ENCODE measurements around the gene RNF20.

The RNF20 gene

DNA sequence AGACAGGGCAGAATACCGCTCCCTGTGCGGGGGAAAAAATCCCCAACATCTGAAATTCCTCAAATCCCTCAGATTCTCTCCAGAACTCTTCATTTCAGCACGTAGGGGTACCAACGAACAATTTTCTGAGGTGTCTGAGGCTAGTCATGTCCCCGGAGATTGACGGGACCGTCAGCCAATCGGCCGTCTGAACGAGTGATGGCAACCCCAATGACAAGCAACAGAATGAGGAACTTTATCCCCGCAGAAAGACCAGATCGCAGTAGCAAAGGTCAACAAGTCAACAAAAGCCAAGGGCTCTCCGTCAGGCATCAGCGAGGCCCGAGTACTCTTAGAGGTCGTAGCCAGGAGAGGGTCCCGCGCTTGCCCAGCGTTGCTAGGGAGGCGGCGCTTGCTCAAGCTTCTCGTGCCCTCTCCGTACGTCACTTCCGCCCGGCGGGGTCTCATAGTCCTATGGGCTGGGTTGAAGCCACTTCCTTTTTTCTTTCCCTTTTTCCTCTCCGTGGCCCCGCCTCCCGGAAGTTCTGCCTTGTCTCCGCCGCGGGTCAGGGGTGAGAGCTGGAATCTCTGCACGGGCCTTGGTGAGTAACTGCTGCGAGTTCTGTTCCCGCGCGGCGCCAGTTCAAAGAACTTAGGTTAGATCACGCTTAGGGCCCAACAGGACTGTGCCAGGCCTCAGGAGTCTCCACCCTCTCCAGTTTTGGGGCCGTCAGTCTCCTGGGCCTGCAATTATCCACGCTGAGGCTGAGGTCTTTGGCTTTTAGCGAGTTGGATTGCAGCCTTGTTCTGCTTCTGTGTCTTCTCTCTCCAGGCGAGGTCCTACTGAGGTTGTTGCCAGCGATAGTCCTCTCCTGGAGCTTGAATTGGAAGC, at the start of gene RNF20 (continued):
- no peak for TF ChIP-seq ZNF416 (tag by site-specific recombination; IDR thresholded peaks at IDR 0.05)
- TF ChIP-seq ZNF394 (tag by site-specific recombination; IDR thresholded peaks at IDR 0.05; ENCODE audit: borderline replicate concordance), result no peak; the same call in 1 of the 2 replicates
- TF ChIP-seq, protein P1, sequence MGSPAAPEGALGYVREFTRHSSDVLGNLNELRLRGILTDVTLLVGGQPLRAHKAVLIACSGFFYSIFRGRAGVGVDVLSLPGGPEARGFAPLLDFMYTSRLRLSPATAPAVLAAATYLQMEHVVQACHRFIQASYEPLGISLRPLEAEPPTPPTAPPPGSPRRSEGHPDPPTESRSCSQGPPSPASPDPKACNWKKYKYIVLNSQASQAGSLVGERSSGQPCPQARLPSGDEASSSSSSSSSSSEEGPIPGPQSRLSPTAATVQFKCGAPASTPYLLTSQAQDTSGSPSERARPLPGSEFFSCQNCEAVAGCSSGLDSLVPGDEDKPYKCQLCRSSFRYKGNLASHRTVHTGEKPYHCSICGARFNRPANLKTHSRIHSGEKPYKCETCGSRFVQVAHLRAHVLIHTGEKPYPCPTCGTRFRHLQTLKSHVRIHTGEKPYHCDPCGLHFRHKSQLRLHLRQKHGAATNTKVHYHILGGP (tag by site-specific recombination; IDR thresholded peaks at IDR 0.05), result no peak
- TF ChIP-seq ZNF391 (tag by site-specific recombination; IDR thresholded peaks at IDR 0.05; ENCODE audit: borderline replicate concordance, low read depth), result no peak
- 0 out of 2 replicates have a peak, but pooled peaks have one; percentile 31 for TF ChIP-seq IKZF3 (tag by site-specific recombination; IDR thresholded peaks at IDR 0.05)
- TF ChIP-seq, protein P2, sequence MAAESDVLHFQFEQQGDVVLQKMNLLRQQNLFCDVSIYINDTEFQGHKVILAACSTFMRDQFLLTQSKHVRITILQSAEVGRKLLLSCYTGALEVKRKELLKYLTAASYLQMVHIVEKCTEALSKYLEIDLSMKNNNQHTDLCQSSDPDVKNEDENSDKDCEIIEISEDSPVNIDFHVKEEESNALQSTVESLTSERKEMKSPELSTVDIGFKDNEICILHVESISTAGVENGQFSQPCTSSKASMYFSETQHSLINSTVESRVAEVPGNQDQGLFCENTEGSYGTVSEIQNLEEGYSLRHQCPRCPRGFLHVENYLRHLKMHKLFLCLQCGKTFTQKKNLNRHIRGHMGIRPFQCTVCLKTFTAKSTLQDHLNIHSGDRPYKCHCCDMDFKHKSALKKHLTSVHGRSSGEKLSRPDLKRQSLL (tag by site-specific recombination; IDR thresholded peaks at IDR 0.05), result no peak
- no peak for TF ChIP-seq ZNF221 (tag by site-specific recombination; IDR thresholded peaks at IDR 0.05; ENCODE audit: borderline replicate concordance)
- TF ChIP-seq PRDM6 (tag by site-specific recombination; IDR thresholded peaks at IDR 0.05), result no peak
- no peak for TF ChIP-seq ZNF530 (tag by site-specific recombination; IDR thresholded peaks at IDR 0.05; ENCODE audit: low read depth)
- peak; percentile 51 for TF ChIP-seq ZNF629 (tag by site-specific recombination; IDR thresholded peaks at IDR 0.05)
- TF ChIP-seq HOXC10 (CRISPR knock-in tag; IDR thresholded peaks at IDR 0.05), result no peak
- TF ChIP-seq ZNF76 (tag by site-specific recombination; IDR thresholded peaks at IDR 0.05; ENCODE audit: borderline replicate concordance, low read depth), result peak; percentile 41; the same call in 1 of the 2 replicates
- TF ChIP-seq ZNF677 (tag by site-specific recombination; IDR thresholded peaks at IDR 0.05), result no peak
- TF ChIP-seq ZNF623 (tag by site-specific recombination; IDR thresholded peaks at IDR 0.05), result no peak
- TF ChIP-seq, protein P3, sequence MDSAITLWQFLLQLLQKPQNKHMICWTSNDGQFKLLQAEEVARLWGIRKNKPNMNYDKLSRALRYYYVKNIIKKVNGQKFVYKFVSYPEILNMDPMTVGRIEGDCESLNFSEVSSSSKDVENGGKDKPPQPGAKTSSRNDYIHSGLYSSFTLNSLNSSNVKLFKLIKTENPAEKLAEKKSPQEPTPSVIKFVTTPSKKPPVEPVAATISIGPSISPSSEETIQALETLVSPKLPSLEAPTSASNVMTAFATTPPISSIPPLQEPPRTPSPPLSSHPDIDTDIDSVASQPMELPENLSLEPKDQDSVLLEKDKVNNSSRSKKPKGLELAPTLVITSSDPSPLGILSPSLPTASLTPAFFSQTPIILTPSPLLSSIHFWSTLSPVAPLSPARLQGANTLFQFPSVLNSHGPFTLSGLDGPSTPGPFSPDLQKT (IDR thresholded peaks at IDR 0.05; ENCODE audit: borderline replicate concordance, low read depth, low read length), result no peak
- no peak for TF ChIP-seq ZNF513 (tag by site-specific recombination; IDR thresholded peaks at IDR 0.05)
- peak; percentile 33; the same call in 1 of the 2 replicates for TF ChIP-seq ZNF501 (tag by site-specific recombination; IDR thresholded peaks at IDR 0.05)
- no peak for TF ChIP-seq ZNF670 (tag by site-specific recombination; IDR thresholded peaks at IDR 0.05; ENCODE audit: low read depth)
- no peak for TF ChIP-seq ZEB2 (tag by site-specific recombination; IDR thresholded peaks at IDR 0.05)
- TF ChIP-seq ZNF658 (tag by site-specific recombination; IDR thresholded peaks at IDR 0.05), result no peak
- TF ChIP-seq BCL11A (tag by site-specific recombination; IDR thresholded peaks at IDR 0.05; ENCODE audit: low read depth), result no peak
- TF ChIP-seq ZNF654 (tag by site-specific recombination; IDR thresholded peaks at IDR 0.05; ENCODE audit: low read depth), result no peak
- TF ChIP-seq ZBTB10 (tag by site-specific recombination; IDR thresholded peaks at IDR 0.05), result no peak
- TF ChIP-seq GLIS2 (tag by site-specific recombination; IDR thresholded peaks at IDR 0.05), result no peak
- TF ChIP-seq ZNF23 (tag by site-specific recombination; IDR thresholded peaks at IDR 0.05; ENCODE audit: borderline replicate concordance), result no peak
- no peak for TF ChIP-seq ZNF621 (tag by site-specific recombination; IDR thresholded peaks at IDR 0.05)
- TF ChIP-seq, protein P4, sequence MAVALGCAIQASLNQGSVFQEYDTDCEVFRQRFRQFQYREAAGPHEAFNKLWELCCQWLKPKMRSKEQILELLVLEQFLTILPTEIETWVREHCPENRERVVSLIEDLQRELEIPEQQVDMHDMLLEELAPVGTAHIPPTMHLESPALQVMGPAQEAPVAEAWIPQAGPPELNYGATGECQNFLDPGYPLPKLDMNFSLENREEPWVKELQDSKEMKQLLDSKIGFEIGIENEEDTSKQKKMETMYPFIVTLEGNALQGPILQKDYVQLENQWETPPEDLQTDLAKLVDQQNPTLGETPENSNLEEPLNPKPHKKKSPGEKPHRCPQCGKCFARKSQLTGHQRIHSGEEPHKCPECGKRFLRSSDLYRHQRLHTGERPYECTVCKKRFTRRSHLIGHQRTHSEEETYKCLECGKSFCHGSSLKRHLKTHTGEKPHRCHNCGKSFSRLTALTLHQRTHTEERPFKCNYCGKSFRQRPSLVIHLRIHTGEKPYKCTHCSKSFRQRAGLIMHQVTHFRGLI (tag by site-specific recombination; IDR thresholded peaks at IDR 0.05), result no peak
- no peak for TF ChIP-seq SCRT2 (tag by site-specific recombination; IDR thresholded peaks at IDR 0.05)

Measured in HEK293 (cell line).